HG03066 (cell line): ENCODE data around the gene IP6K3.

Source experiments
- ATAC-seq: cut with Tn5 transposase; IDR thresholded peaks from one replicate; pipeline ENCODE4 v1.9.1; 2021; ENCODE audit warnings: low read depth; ENCODE audit not compliant: unreplicated experiment

IP6K3 gene

GRCh38 chr6:33778444-33779121 lies 31.9 kb upstream of the IP6K3 start:
- ATAC-seq: no peak

- no peak for ATAC-seq
These were observed 31.0 kb upstream of the IP6K3 start for GRCh38 chr6:33777398-33778388.

- no peak for ATAC-seq
These were observed 30.1 kb upstream of the IP6K3 start for GRCh38 chr6:33776764-33777163.

GRCh38 chr6:33776186-33776585 lies 29.5 kb upstream of the IP6K3 start:
- ATAC-seq: no peak

GRCh38 chr6:33774774-33775173 lies 28.1 kb upstream of the IP6K3 start:
- ATAC-seq: no peak

GRCh38 chr6:33772902-33773472 lies 26.3 kb upstream of the IP6K3 start:
- ATAC-seq: no peak

- no peak for ATAC-seq
These were observed 25.6 kb upstream of the IP6K3 start for GRCh38 chr6:33772082-33772830.

GRCh38 chr6:33771146-33772081 lies 24.7 kb upstream of the IP6K3 start:
- no peak for ATAC-seq

GRCh38 chr6:33770833-33771145 lies 24.1 kb upstream of the IP6K3 start:
- no peak for ATAC-seq

GRCh38 chr6:33770124-33770832 lies 23.6 kb upstream of the IP6K3 start:
- ATAC-seq: no peak

GRCh38 chr6:33769248-33769821 lies 22.6 kb upstream of the IP6K3 start:
- ATAC-seq: no peak

GRCh38 chr6:33768644-33769120 lies 22.0 kb upstream of the IP6K3 start:
- ATAC-seq: no peak

- ATAC-seq: no peak
These were observed 20.5 kb upstream of the IP6K3 start for GRCh38 chr6:33766921-33767907.

- ATAC-seq: no peak
These were observed 18.7 kb upstream of the IP6K3 start for GRCh38 chr6:33765368-33765767.

GRCh38 chr6:33764036-33764435 lies 17.3 kb upstream of the IP6K3 start:
- no peak for ATAC-seq

GRCh38 chr6:33763483-33763882 lies 16.8 kb upstream of the IP6K3 start:
- ATAC-seq: no peak

GRCh38 chr6:33762713-33763112 lies 16.0 kb upstream of the IP6K3 start:
- no peak for ATAC-seq
